ENCODE data around the gene TPST1.

GRCh38 chr7:66245008-66245407, 39.9 kb downstream of the TPST1 start:
- TF ChIP-seq ZNF121 (CRISPR knock-in tag; IDR thresholded peaks at IDR 0.05) (no peak), ZNF232 (CRISPR knock-in tag; IDR thresholded peaks at IDR 0.05) (no peak), CTCF (IDR thresholded peaks at IDR 0.05) (no peak), CREM (CRISPR knock-in tag; IDR thresholded peaks at IDR 0.05) (no peak), ZNF512 (CRISPR knock-in tag; IDR thresholded peaks at IDR 0.05; ENCODE audit: borderline replicate concordance) (no peak), USF1 (CRISPR knock-in tag; IDR thresholded peaks at IDR 0.05) (no peak), ETV6 (CRISPR knock-in tag; IDR thresholded peaks at IDR 0.05) (no peak), STAT6 (CRISPR knock-in tag; conservative IDR thresholded peaks at IDR 0.05; ENCODE audit: low read depth) (no peak), ATF3 (CRISPR knock-in tag; conservative IDR thresholded peaks at IDR 0.05) (no peak), TEAD4 (CRISPR knock-in tag; IDR thresholded peaks at IDR 0.05) (no peak), JUN (CRISPR knock-in tag; IDR thresholded peaks at IDR 0.05) (no peak)
